WTC11 (cell line): Measurements from ENCODE around the gene FGFRL1. TPM values are rescaled to one million over a fixed set of nuclear protein-coding genes. Genes with fewer than 3 reads are reported as not detected.
A peak's percentile ranks its signal among the peaks of the same experiment; 100 is the strongest.

Experiments used
- ATAC-seq: fragments of 200-7000 bp; cut with Tn5 transposase; 2 replicates; pipeline ENCODE4 v1.10.0; 2021; ENCODE audit warnings: mild to moderate bottlenecking, moderate library complexity
- Bru-seq: library from RNA; stranded (reverse); fragments of 400-500 nt; gene quantifications from one replicate; lab custom pipeline; 2021; lab: Mats Ljungman, UMichigan
- CTCF ChIA-PET: fragments of 300-600 bp; sonication (Branson Sonifier 250); formaldehyde crosslinking; loops from one replicate; lab custom pipeline; 2021; ENCODE audit warnings: antibody characterized with exemption; lab: Charles Lee
- POLR2A ChIA-PET: fragments of 350-600 bp; sonication (Branson Sonifier 250); formaldehyde crosslinking; loops from one replicate; lab custom pipeline; 2021; ENCODE audit warnings: antibody characterized with exemption; lab: Charles Lee
- DNase-seq: peaks from one replicate; pipeline ENCODE4 v3.0.0; 2021; ENCODE audit warnings: low spot score
- H3K27ac Mint-ChIP-seq: 2 replicates; pipeline ENCODE4 v1.8.0; 2021; ENCODE audit warnings: mixed read lengths
- H3K27me3 Mint-ChIP-seq: 2 replicates; pipeline ENCODE4 v1.8.0; 2021; ENCODE audit warnings: low read depth, mild to moderate bottlenecking, moderate library complexity, mixed read lengths
- H3K36me3 Mint-ChIP-seq: 2 replicates; pipeline ENCODE4 v1.8.0; 2021; ENCODE audit warnings: mixed read lengths
- H3K4me1 Mint-ChIP-seq: 2 replicates; pipeline ENCODE4 v1.8.0; 2022; ENCODE audit warnings: mixed read lengths
- H3K4me3 Mint-ChIP-seq: 2 replicates; pipeline ENCODE4 v1.8.0; 2021; ENCODE audit warnings: mild to moderate bottlenecking, moderate library complexity, mixed read lengths
- H3K9me3 Mint-ChIP-seq: 2 replicates; pipeline ENCODE4 v1.8.0; 2021; ENCODE audit warnings: mixed read lengths
- AFF4 ChIP-seq: sonication (generic); formaldehyde crosslinking; IDR thresholded peaks from 2 replicates; pipeline ENCODE4 v1.8.1; 2023; ENCODE audit warnings: mild to moderate bottlenecking, missing genetic modification reagents, borderline replicate concordance
- ATF3 ChIP-seq: sonication (generic); formaldehyde crosslinking; conservative IDR thresholded peaks from 2 replicates; pipeline ENCODE4 v1.8.1; 2022; ENCODE audit warnings: mild to moderate bottlenecking, missing genetic modification reagents
- FOXK1 ChIP-seq: sonication (generic); formaldehyde crosslinking; IDR thresholded peaks from 2 replicates; pipeline ENCODE4 v1.8.0; 2022; ENCODE audit warnings: mild to moderate bottlenecking, moderate library complexity, missing genetic modification reagents
- GRHL2 ChIP-seq: fragments of 250-450 bp; sonication (Bioruptor Pico); IDR thresholded peaks from 2 replicates; pipeline ENCODE4 v1.8.0; 2022; ENCODE audit warnings: mild to moderate bottlenecking, moderate library complexity; ENCODE audit not compliant: insufficient replicate concordance, severe bottlenecking
- KAT7 ChIP-seq: sonication (generic); formaldehyde crosslinking; IDR thresholded peaks from 2 replicates; pipeline ENCODE4 v1.8.1; 2023; ENCODE audit warnings: missing genetic modification reagents, mild to moderate bottlenecking, borderline replicate concordance
- NR1H2 ChIP-seq: sonication (generic); formaldehyde crosslinking; IDR thresholded peaks from 2 replicates; pipeline ENCODE4 v1.9.0; 2021; ENCODE audit warnings: mild to moderate bottlenecking, moderate library complexity, missing genetic modification reagents
- PRDM15 ChIP-seq: sonication (generic); formaldehyde crosslinking; IDR thresholded peaks from 2 replicates; pipeline ENCODE4 v1.8.0; 2022; ENCODE audit warnings: missing genetic modification reagents
- PRRX2 ChIP-seq: fragments of 250-450 bp; sonication (Bioruptor Pico); IDR thresholded peaks from 2 replicates; pipeline ENCODE4 v1.8.0; 2021; ENCODE audit warnings: mild to moderate bottlenecking
- ZNF423 ChIP-seq: fragments of 250-450 bp; sonication (Bioruptor Pico); IDR thresholded peaks from 2 replicates; pipeline ENCODE4 v2.1.2; 2022; ENCODE audit warnings: mild to moderate bottlenecking, moderate library complexity
- ZNF671 ChIP-seq: fragments of 250-450 bp; sonication (Bioruptor Pico); IDR thresholded peaks from 2 replicates; pipeline ENCODE4 v1.8.0; 2021; ENCODE audit warnings: mild to moderate bottlenecking
- long read RNA-seq, 3 experiments: library from RNA in 1 of 3; library from capped mRNA in 1 of 3; library from polyadenylated mRNA in 1 of 3; unstranded in 2 of 3; stranded (forward) in 1 of 3; transcript quantifications; one replicate each; pipeline ENCODE4 v2.0.0, GENCODE V29; 2021
- total RNA-seq: library from RNA; stranded (reverse); gene quantifications from 3 replicates; pipeline ENCODE4 v1.2.3, GENCODE V29; 2021

Gene FGFRL1
- total RNA-seq: 25.9 to 30.6 TPM (median 27.3 TPM) in 3 replicates
- Bru-seq, nascent RNA: percentile 40 among the genes with signal in this experiment
- long read RNA-seq, experiment 1, transcript FGFRL1-205 (7 exons, 2,304 nt): major isoform, 45 of 66 reads
- long read RNA-seq, experiment 1, partial matches to known transcripts: 5 of 66 reads
- long read RNA-seq, experiment 1, other reads (novel, unspliced or antisense): 15 of 66 reads
- long read RNA-seq, experiment 2, transcript FGFRL1-205 (7 exons, 2,304 nt): major isoform, 10 of 36 reads
- long read RNA-seq, experiment 2, partial matches to known transcripts: 23 of 36 reads
- long read RNA-seq, experiment 2, other reads (novel, unspliced or antisense): 3 of 36 reads
- long read RNA-seq, experiment 3: 0 reads

GRCh38 chr4:1011022-1011665 lies at the start of gene FGFRL1:
Gene FGFRL1, plus strand, starts transcription at chr4:1011626. Its CDS starts 860 bp downstream, at chr4:1012486.
- peak; percentile 88 for DNase-seq
- peaks cover 10% of the 10 kb centered on the region for H3K4me1 Mint-ChIP-seq
- peak within 1 kb of the TSS; percentile 66 for H3K4me3 Mint-ChIP-seq
- H3K27me3 Mint-ChIP-seq: peaks cover 43% of the 10 kb centered on the region
- CTCF ChIA-PET: interaction anchor here (0.6 to 1.6 kb wide), 6 partner anchors 8 to 85 kb away, joined by 3 to 8 read pairs (median 3); partner anchors contain the start of gene IDUA
- no peaks in the 10 kb centered on the region for H3K36me3 Mint-ChIP-seq
- peak; percentile 43 for ATAC-seq
- TF ChIP-seq ZNF423 (peak; percentile 75), KAT7 (CRISPR knock-in tag) (no peak)
- TF ChIP-seq, all 79 proteins: peak for 1
- H3K9me3 Mint-ChIP-seq: peaks cover 7% of the 10 kb centered on the region; the same call in 1 of the 2 replicates
- no peak within 1 kb of the TSS for H3K27ac Mint-ChIP-seq
- POLR2A ChIA-PET: no interaction called here

- Mint-ChIP-seq H3K27me3 (peaks cover 2% of the 10 kb centered on the region; the same call in 1 of the 2 replicates), H3K4me3 (no peak overlapping the region), H3K9me3 (no peaks in the 10 kb centered on the region), H3K36me3 (no peaks in the 10 kb centered on the region), H3K4me1 (no peaks in the 10 kb centered on the region), H3K27ac (no peak overlapping the region)
- ChIA-PET POLR2A (no interaction called here), CTCF (interaction anchor here (0.6 to 1.9 kb wide), 6 partner anchors 24 to 394 kb away, joined by 3 to 9 read pairs (median 4); partner anchors contain the start of genes GAK, IDUA and TMEM175)
- ATAC-seq (peak; percentile 30; the same call in 1 of the 2 replicates), DNase-seq (peak; percentile 47)
- TF ChIP-seq GRHL2 (no peak), AFF4 (CRISPR knock-in tag) (no peak), ZNF671 (no peak), ATF3 (CRISPR knock-in tag) (no peak), PRDM15 (CRISPR knock-in tag) (no peak), FOXK1 (CRISPR knock-in tag) (no peak), PRRX2 (CRISPR knock-in tag) (no peak), NR1H2 (no peak)
Measured at GRCh38 chr4:962231-963208, 48.9 kb upstream of the FGFRL1 start.
